ENCODE measurements around the gene LIMA1. TPM values are rescaled to one million over a fixed set of nuclear protein-coding genes. Genes with fewer than 3 reads are reported as not detected.

Gene LIMA1
- total RNA-seq, 1 donor from 2014 or later: 24.3 TPM

DNA sequence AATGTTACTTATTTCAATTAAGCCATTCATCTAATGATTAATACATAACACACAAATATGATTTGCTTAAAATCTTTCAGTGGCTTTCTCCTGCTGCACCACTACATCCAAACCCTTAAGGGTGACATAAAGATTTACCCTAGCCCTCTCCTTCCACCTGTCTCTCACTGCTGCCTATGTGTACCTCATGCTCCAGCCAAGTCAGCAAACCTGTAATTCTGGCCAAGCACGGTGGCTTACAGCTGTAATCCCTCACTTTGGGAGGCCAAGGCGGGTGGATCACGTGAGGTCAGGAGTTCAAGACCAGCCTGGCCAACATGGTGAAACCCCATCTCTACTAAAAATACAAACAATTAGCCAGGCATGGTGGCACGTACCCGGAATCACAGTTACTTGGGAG lies 84.5 kb downstream of the LIMA1 start:
- intact Hi-C loops (cut with DNase I): no loop called here

DNA sequence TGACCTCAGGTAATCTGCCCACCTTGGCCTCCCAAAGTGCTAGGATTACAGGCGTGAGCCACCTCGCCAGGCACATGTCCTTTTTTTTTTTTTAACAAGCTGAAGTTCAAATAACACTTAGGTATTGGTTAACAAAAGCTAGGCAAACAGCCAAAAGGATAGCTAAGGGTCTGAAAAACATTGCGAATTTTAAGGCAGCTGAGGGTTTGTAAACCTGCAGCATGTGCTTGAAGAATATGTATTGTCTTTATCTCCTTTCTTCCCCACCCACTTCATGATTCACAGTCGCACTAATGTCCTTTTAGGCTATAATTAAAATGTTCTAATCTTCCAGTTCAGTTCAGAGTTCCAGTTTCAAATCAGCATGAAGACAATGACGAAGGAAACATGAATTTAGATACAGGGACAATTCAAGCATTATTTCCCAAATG lies 86.0 kb downstream of the LIMA1 start:
- no peak for DNase-seq (ENCODE audit: low spot score)
- intact Hi-C loops (cut with DNase I): no loop called here

More for the DNA sequence above, 84.5 kb downstream of the LIMA1 start:
- no peak for DNase-seq (ENCODE audit: low spot score)

DNA sequence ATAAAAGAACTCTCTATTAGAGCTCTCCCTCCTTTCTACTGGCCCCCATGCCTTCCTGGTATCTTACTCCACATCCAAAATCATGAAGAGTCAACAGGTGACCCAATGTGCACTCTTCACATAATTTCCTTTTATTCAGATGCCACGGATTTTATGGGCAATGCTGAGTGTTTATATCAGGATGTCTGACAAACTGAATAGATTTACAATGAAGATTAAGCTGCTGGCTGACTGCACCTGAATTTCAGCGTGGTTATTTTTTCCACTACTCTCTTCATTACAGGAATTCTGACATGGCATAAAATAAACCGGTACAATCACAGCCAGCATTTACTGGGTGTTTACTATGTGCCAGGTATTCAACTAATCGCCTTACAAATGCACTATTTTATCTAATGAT lies 86.8 kb downstream of the LIMA1 start:
- intact Hi-C loops (cut with DNase I): no loop called here
- no peak for DNase-seq (ENCODE audit: low spot score)

DNA sequence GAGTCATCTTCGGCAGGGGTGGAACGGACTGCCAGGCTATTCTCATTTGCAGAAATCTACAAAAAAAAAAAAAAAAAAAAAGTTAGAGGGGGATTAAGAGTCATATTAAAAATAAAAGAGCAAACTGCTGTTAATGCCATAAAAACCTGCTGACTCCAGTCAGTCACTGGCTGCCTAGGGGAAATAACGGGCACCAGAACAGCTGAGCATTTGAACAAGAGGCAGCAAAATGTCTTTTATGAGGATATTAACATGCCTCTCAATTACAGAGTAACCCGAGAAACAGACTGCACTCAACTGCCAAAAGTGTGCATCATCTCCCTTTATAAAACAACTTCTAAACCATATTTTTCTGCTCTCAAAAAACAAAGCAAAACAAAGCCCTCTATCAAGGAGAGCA lies 87.5 kb downstream of the LIMA1 start:
- intact Hi-C loops (cut with DNase I): no loop called here

DNA sequence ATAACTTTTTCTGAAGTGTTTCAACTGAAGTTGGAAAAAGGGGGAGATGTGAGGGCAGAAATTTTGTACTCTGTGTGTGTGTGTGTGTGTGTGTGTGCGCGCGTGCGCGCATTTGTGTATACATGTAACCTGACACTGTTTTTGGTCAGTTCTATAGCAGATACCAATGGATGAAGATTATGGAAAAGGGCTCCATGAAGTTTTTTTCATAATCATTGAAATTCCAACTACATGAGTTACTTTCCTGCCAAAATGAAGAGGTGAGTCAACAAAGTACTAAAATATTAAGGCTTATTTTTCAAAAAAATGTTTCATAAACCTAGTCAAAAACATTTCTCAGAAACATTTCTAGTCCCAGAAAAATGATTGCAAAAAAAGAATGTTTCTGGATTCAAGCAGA lies 90.4 kb downstream of the LIMA1 start:
- intact Hi-C loops (cut with DNase I): no loop called here

More for the DNA sequence above, 87.5 kb downstream of the LIMA1 start:
- DNase-seq (ENCODE audit: low spot score): no peak

DNA sequence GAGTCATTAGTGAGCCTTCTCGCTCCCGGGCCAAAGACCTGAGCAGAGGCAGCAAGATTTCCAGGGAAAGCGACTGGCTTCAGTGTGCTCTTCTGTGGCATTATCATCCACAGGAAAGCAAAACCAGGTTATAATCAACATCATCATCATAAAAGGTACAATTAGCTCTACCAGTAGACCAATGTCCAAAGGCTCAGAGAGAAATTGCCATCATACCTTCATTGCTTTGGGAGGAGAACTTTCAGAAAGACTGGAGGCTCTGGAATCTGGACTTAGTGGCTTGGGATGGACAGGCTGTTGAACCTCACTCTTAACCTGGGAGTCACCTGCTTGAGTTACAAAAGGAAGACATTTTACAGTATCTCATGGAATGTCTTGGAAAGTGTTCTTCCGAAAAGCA lies 91.1 kb downstream of the LIMA1 start:
- intact Hi-C loops (cut with DNase I): no loop called here
- DNase-seq (ENCODE audit: low spot score): no peak

More for the DNA sequence above, 90.4 kb downstream of the LIMA1 start:
- no peak for DNase-seq (ENCODE audit: low spot score)

DNA sequence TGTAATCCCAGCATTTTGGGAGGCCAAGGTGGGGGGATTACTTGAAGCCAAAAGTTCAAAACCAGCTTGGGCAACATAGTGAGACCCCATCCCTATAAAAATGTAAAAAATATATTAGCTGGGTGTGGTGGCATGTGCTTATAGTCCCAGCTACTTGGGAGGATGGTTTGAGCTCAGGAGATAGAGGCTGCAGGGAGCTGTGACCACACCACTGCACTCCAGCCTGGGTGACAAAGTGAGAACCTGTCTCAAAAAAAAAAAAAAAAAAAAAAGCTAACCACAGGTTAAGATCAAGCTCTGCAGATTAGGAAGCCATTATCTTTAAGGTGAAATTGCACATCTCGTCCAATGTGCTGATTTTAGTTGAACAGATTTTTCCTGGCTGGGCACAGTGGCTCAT lies 92.5 kb downstream of the LIMA1 start:
- intact Hi-C loops (cut with DNase I): no loop called here
- no peak for DNase-seq (ENCODE audit: low spot score)

DNA sequence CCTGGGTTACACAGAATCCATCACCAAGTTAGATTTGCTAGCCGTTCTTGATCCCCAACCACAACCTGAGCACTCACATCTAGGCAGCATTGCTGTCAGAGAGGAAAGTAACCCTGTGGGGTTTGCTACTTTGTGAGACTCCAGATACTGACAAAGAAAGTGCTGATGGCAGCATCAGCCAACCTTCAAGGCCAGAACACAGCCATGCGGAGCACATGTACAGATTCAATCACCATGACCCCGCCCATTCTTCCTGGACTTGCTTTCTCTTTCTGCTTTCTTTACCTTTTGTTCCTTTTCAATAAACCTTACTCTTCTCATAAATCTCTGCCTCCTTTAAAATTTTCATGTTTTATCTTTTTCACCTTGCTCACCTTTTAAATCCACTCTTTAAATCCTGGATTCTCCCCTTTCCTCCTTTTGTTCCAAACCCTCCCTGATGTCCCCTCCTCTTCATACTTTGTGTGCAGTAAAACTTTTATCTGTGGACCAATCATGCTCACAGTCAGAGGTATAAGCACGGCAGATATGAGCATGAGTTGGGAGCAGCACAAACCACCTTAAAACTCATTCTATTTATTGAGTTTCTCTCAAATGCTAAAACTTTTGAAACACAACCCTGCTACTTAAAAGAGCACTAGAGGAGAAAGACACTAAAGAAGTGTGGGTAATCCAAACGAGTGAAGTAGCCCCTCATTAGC lies 94.3 kb downstream of the LIMA1 start:
- intact Hi-C loops (cut with DNase I): loop anchor here (5.0 to 10.0 kb wide), 3 partner anchors 58 to 216 kb away; partner anchors contain the start of gene LARP4
- no peak for DNase-seq (ENCODE audit: low spot score)

DNA sequence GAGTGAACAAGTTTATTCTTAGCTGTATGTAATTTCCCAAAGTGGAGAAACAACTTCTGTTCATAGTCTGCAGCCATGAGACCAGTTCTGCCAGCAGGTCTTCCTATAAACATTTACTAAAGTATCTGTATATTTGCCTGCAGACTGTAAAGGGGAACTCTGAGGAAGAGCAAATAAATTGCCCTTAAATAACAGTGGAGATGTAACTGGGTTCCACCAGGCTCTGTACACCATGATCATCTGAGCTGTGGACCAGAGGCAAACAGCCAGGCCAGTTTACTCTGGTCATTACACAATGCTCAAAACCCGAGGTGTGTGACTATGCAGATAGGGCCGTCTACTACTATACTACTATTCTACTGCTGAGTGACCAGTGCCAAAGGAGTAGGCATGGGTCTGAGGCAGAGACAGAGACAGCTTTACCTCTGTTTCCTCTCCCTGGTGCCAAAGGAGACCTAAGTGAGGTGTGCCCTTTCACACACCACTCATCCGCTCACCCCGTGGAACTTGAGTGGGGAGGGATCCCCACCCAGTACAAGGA lies 95.0 kb downstream of the LIMA1 start:
- DNase-seq (ENCODE audit: low spot score): no peak
- intact Hi-C loops (cut with DNase I): loop anchor here (5.0 to 10.0 kb wide), 3 partner anchors 59 to 216 kb away; partner anchors contain the start of gene LARP4

DNA sequence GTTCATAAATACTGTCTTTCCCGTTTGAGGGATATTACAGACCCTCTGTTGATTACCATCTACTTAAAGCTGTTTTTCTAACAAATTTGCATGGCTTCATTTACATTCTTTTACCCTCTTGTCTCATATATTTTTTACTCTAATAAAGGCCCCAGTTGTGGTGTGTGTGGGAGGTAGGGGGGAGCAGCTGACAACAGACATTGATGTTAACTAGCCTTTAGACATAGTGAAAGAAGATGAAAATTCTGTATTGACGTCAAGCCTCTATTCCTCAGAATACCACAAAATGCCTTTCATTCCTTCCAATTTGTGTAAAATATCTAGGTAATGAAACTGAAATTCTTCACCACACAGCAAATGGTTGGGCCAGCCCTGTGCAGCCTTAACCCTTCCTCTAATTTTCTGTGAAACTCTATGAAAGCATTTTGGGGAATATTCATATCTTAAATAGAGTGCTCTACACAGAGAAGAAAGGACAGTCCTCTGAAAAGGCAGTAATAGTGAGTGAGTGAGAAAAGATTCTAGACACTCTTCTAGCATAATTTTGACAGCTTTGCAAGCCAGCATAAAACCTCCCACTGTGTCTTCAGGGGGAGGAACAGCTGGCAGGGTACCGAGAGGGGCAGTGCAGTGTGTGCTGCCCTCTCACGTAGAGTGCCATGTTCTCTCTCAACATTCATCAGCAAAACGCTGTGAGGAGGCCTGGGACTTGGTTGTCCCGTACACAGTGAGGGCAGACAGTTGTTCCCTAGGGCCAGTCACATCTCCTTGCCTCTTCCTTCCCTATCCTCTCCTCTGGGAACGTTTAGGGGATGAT lies 96.0 kb downstream of the LIMA1 start:
- intact Hi-C loops (cut with DNase I): loop anchor here (5.0 to 10.0 kb wide), 3 partner anchors 60 to 218 kb away; partner anchors contain the start of gene LARP4

DNA sequence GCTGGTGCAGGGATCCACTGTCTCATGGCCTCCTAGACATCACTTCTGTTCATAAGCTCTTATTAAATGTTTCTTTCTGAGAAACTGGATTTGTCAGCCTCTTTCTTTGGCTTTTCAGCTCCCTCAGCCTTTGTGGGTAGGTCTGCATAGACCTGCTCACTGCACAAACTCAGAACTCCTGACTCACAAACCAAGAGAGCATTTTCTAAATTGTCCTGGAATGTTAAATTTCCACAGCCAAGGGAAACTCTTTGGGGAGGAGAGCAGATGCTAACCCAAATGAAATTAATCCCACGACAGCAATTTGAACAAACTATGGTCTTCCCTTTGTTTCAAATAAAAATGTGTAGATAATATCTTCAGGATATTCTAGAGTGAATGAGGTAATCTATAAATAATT lies 96.6 kb downstream of the LIMA1 start:
- intact Hi-C loops (cut with DNase I): loop anchor here (5.0 to 10.0 kb wide), 3 partner anchors 61 to 218 kb away; partner anchors contain the start of gene LARP4
- DNase-seq (ENCODE audit: low spot score): no peak

More for the DNA sequence above, 96.0 kb downstream of the LIMA1 start:
- DNase-seq (ENCODE audit: low spot score): no peak

DNA sequence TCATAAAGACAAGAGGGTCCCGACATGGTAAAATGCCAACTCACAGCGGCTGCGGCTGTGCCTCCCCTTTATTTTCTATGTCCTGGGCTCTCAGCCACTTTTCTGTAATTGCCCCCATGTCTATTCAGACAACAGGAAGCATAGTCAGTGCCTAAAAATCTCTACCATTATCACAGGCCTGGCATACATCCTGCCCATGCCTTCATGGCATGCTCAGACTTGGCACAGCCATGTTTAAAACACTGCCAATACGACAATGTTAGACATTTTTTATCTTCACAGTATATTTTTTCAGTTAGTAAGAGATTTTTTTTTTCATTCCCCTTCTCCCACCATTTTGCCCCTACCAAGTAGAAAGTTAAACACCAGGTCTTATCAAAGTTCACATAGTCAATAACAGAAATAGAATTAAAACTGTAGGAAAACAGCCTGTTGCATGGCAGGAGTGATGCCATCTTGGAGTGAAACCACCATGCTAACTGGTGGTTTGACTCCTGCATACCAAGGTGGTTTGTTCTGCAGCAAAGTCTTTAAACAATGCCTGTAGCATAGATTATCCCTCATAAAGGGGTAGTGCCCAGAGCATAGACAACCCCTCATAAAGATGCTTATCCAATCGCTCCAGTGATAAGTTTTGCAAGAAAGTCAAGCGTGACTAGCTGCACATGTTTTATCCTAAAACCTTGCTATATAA lies 97.2 kb downstream of the LIMA1 start:
- intact Hi-C loops (cut with DNase I): loop anchor here (5.0 to 10.0 kb wide), 3 partner anchors 61 to 219 kb away; partner anchors contain the start of gene LARP4

DNA sequence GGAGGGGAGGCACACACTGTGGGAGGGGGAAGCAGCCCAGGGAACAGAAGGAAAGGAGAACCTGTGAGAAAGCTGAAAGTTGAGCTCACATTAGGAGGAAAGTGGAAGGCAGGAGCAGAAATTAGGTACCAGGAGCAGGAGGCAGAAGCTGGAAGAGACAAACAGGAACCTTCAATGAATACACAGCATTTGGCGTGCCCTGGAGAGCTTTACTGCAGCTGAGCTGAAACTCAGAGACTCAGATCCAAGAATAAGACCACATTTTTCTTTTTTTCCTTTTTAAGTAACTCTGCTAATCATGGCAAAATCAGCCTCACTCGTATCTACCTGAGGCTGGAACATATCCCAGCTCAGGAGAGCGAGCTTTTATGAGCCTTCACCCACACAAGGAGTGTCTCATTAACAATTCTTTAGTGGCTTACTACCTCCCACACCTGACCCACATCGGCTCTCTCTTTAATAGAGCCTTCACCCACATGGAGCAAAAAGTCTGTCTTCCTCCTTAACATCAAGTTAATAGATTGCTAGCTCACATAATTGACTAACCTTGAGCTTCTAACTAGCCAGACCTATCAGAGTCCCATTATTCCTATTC lies 97.9 kb downstream of the LIMA1 start:
- intact Hi-C loops (cut with DNase I): loop anchor here (5.0 to 10.0 kb wide), 3 partner anchors 62 to 219 kb away; partner anchors contain the start of gene LARP4
- no peak for DNase-seq (ENCODE audit: low spot score)

More for the DNA sequence above, 97.2 kb downstream of the LIMA1 start:
- no peak for DNase-seq (ENCODE audit: low spot score)

DNA sequence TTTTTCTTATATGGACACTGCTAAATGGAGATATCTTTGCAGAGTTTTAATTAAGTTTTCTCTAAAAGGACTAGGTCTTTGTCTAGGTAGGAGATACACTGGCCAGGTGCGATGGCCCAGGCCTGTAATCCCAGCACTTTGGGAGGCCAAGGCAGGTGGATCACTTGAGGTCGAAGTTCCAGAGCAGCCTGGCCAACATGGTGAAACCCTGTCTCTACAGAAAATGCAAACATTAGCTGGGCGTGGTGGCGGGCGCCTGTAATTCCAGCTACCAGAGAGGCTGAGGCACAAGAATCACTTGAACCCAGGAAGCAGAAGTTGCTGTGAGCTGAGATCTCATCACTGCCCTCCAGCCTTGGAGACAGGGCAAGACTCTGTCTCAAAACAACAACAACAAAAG lies 99.1 kb downstream of the LIMA1 start:
- intact Hi-C loops (cut with DNase I): loop anchor here (10.0 kb wide), 2 partner anchors 131 to 221 kb away; partner anchors contain the start of gene LARP4
- no peak for DNase-seq (ENCODE audit: low spot score)

DNA sequence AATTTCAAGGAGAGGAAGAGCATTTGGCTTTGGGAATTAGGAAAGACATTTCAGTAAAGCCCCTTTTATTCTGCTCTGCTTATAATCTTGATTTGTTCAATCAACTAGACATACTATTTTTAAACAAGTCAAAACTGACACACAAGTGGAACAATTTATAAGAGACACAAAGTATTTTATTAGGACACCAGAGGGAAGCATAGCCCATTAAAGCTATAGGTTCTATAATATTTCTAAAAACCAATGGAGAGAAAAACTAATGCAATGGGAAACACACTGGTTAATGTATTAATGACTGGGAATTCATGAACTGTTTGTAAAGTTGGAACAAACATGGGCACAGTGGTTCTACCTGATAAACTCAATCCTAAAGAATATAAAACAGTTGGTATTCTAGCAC lies 100.9 kb downstream of the LIMA1 start:
- intact Hi-C loops (cut with DNase I): loop anchor here (10.0 kb wide), 2 partner anchors 132 to 222 kb away; partner anchors contain the start of gene LARP4
- no peak for DNase-seq (ENCODE audit: low spot score)

DNA sequence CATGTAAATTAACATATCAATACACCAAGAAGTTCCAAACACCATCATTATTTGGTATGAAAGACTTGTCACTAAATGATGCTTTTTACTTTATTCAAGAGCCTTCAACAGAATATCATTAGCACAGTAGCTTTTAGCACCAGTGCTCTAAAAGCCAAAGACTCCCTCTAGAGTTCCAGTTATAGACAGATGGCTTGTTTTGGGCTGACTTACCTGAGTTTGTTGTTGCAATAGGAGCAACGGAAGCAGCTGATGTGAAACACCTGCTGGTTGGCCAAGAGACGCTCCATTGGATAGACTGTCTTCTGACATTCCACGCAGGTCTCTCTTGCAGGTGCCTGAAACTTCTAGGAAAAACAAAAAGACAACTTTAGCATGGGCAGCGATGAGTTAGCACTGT lies 101.6 kb downstream of the LIMA1 start:
- intact Hi-C loops (cut with DNase I): loop anchor here (10.0 kb wide), 2 partner anchors 133 to 223 kb away; partner anchors contain the start of gene LARP4
- DNase-seq (ENCODE audit: low spot score): no peak

DNA sequence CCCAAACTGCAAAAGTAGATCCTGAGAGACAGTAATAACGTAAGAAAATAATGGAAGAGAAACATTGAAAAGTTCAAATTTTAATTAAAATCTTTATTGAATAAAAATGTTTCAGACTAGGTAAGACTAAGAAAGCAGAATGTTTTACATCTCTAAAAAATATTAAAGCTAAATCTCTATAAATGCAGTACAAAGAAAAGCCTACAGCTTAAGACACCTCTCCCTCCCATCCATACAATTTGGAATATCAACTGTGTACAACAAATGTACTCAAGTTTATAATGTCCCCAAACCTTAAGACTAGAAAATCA lies 107.6 kb downstream of the LIMA1 start:
- intact Hi-C loops (cut with DNase I): no loop called here
- DNase-seq (ENCODE audit: low spot score): no peak

DNA sequence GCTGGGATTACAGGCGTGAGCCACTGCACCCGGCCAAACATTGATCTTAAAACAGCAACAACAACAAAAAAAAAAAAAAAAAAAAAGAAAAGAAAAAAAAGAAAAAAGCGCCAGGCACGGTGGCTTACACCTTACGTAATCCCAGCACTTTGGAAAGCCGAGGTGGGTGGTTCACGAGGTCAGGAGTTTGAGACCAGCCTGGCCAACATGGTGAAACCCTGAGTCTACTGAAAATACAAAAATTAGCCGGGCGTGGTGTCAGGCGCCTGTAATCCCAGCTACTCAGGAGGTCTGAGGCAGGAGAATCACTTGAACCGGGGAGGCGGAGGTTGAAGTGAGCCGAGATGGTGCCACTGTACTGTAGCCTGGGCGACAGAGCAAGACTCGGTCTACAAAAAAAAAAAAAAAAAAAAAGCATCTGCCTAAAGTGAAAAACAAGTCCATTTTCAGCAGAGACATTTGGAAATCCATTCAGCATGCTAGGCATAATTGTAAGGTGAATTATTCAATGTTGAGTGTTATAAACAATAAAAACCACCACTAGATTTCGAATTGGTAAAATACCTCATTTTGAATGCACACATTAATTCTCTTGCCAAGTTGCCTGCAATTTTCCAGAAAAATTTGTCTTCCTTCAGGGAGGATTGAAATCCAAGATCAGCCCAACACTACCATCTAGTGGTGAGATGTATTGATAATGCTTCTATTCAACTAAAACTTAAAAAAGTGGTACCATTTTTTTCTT lies 108.2 kb downstream of the LIMA1 start:
- intact Hi-C loops (cut with DNase I): no loop called here
- no peak for DNase-seq (ENCODE audit: low spot score)
